Bronchial epithelial cell (primary cell): ENCODE measurements around the gene DPPA5. TPM values are rescaled to one million over a fixed set of nuclear protein-coding genes. Genes with fewer than 3 reads are reported as not detected.

Experiments
- DNase-seq: peaks from one replicate; pipeline ENCODE4 v3.0.0-alpha.2; 2010; ENCODE audit warnings: low read depth
- FAIRE-seq: peaks from 2 replicates; lab custom pipeline; 2011; peaks lifted over from hg19 to GRCh38; lab: Jason Lieb, UNC
- H3K27me3 ChIP-seq: 2 replicates; pipeline ENCODE4 v1.5.1; 2011; ENCODE audit warnings: low read length; ENCODE audit not compliant: control insufficient read depth, insufficient read depth
- H3K36me3 ChIP-seq: 2 replicates; pipeline ENCODE4 v1.5.1; 2011; ENCODE audit warnings: low read length; ENCODE audit not compliant: control insufficient read depth, insufficient read depth
- H3K4me3 ChIP-seq: 2 replicates; pipeline ENCODE4 v1.5.1; 2011; ENCODE audit warnings: mild to moderate bottlenecking, low read depth, low read length, control low read depth
- total RNA-seq: library from RNA; depleted of rRNA; stranded (reverse); fragments of >200 nt; gene quantifications from 2 replicates; pipeline ENCODE4 v1.2.1, GENCODE V29; 2014
- TF ChIP-seq, protein P1 (sequence below): IDR thresholded peaks from 2 replicates; pipeline ENCODE4 v1.5.1; 2011; ENCODE audit warnings: mild to moderate bottlenecking, moderate library complexity, low read length, control low read depth, inconsistent platforms; ENCODE audit not compliant: insufficient read depth, severe bottlenecking

The DPPA5 gene
- total RNA-seq, 1 donor from 2014 or later: not detected

GRCh38 chr6:73377225-73377624 lies 23.1 kb upstream of the DPPA5 start:
- Histone ChIP-seq H3K4me3 (no peak overlapping the region), H3K36me3 (no peaks in the 10 kb centered on the region), H3K27me3 (no peaks in the 10 kb centered on the region)
- TF ChIP-seq, protein P1, sequence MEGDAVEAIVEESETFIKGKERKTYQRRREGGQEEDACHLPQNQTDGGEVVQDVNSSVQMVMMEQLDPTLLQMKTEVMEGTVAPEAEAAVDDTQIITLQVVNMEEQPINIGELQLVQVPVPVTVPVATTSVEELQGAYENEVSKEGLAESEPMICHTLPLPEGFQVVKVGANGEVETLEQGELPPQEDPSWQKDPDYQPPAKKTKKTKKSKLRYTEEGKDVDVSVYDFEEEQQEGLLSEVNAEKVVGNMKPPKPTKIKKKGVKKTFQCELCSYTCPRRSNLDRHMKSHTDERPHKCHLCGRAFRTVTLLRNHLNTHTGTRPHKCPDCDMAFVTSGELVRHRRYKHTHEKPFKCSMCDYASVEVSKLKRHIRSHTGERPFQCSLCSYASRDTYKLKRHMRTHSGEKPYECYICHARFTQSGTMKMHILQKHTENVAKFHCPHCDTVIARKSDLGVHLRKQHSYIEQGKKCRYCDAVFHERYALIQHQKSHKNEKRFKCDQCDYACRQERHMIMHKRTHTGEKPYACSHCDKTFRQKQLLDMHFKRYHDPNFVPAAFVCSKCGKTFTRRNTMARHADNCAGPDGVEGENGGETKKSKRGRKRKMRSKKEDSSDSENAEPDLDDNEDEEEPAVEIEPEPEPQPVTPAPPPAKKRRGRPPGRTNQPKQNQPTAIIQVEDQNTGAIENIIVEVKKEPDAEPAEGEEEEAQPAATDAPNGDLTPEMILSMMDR: no peak
- FAIRE-seq: no peak
- peak; percentile 13 for DNase-seq

- TF ChIP-seq, protein P1: no peak
- Histone ChIP-seq H3K36me3 (no peaks in the 10 kb centered on the region), H3K27me3 (no peaks in the 10 kb centered on the region), H3K4me3 (no peak overlapping the region)
- FAIRE-seq (no peak), DNase-seq (no peak)
These were observed 21.1 kb upstream of the DPPA5 start for GRCh38 chr6:73375216-73375615.

DNA sequence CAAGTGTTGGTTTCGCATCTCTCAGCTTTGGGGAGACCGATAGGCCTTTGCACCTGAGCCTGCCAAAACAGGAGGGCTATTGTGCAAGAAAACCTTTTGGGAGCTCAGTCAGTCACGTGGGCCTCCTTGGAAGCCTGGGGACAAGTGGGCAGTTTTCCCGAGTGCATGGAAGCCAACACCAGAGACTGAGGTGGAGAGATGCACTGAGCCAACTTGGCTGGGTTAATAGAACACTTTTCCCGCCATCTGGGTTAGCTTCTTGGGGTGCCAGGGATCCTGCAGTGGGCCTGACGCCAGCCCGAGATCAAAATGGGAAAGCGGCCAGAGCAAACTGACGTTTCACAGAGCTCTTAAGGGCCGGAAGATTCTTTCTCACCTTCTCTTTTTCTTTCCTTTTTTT lies 18.4 kb upstream of the DPPA5 start:
- no peak for FAIRE-seq
- DNase-seq: no peak
- Histone ChIP-seq H3K27me3 (no peaks in the 10 kb centered on the region), H3K36me3 (no peaks in the 10 kb centered on the region), H3K4me3 (no peak overlapping the region)
- TF ChIP-seq, protein P1: no peak

DNA sequence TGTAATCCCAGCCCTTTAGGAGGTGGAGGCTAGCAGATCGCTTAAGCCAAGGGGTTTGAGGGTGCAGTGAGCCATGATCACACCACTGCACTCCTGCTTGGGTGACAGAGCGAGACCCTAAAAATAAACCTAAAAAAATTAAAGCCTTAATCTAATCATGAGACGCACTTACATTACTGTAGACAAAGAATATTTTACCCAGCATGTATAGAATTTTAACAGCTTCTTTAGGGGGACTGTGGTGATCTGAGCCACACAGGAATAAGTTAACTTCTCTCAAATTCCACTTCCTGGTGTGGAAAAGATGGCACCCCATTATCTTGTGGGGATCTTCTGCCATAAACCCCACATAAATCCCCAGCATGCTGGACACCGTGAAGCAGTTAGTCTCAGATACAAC lies 17.9 kb upstream of the DPPA5 start:
- no peak for FAIRE-seq
- H3K27me3 ChIP-seq: no peaks in the 10 kb centered on the region
- no peak overlapping the region for H3K4me3 ChIP-seq
- DNase-seq: no peak
- H3K36me3 ChIP-seq: no peaks in the 10 kb centered on the region
- TF ChIP-seq, protein P1: no peak

GRCh38 chr6:73369563-73369962 lies 15.5 kb upstream of the DPPA5 start, which contains the start of gene OOEP:
Gene OOEP, minus strand, starts transcription at chr6:73369897. Its CDS starts 105 bp downstream, at chr6:73369792.
- no peak for FAIRE-seq

More at GRCh38 chr6:73369563-73369962, 15.5 kb upstream of the DPPA5 start, which contains the start of gene OOEP:
- TF ChIP-seq, protein P1: no peak
- Histone ChIP-seq H3K36me3 (no peaks in the 10 kb centered on the region), H3K4me3 (no peak within 1 kb of the TSS), H3K27me3 (no peaks in the 10 kb centered on the region)
- no peak for DNase-seq
